Measurements from ENCODE around the gene TMTC1. TPM values are rescaled to one million over a fixed set of nuclear protein-coding genes. Genes with fewer than 3 reads are reported as not detected.

TMTC1 gene
- total RNA-seq (not detected in 2 replicates), polyA plus RNA-seq (not detected in 2 replicates), polyA minus RNA-seq (0.14 TPM in 1 of 2 replicates, not detected in the other)
- 1.5 TPM for total RNA-seq (2013)

DNA sequence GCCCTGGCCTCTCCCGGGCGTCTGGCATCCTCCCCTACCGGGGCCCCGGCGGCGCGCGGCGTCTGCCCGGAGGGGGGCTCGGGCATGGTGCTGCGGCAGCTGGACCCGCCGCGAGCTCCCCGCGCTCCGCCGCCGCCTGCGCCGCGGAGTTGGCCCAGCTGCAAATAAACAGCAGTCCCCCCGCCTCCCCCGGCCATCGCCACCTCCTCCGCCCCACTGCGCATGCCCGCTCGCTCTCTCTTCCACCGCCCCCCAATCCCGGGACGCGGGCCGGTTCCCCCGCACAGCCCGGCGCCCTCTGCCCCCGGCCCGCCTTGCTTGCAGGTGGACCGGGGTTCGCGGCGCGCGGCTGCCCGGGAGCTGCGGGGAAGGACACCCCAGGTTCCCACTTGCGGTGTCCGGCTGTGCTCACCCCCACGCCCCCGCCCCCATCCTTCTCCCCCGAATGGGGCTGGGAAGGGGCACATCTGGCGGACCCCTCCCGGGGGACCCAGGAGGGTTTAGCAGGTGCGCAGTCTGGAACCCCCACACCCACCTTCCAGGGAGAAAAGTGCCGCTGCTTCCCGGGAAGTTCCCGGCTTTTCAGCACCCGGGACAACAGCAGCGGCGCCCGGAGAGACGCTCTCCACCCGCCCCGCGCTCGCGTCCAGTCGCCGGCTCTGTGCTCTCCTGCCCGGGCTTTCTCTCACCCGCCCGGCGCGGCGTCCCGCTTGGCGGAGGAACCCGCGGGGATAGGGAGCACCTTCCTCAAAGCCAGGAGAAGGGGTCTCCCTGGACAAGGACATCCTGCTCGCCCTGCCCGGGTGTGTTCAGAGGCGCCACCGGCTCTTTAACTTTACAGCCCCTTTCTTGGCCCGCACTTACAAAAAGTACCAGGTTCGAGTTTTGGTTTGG lies at the start of gene TMTC1:
TSS of gene TMTC1 (minus strand) at position 170 of the 894 bp plus-strand sequence. CDS start 191 bp downstream, outside the sequence.
- 11% methylated on average over 82 of the region's 87 CpGs for WGBS (ENCODE audit: insufficient coverage)
- H3K4me1 Mint-ChIP-seq = no peaks in the 10 kb centered on the region
- POLR2A ChIA-PET = no interaction called here

DNA sequence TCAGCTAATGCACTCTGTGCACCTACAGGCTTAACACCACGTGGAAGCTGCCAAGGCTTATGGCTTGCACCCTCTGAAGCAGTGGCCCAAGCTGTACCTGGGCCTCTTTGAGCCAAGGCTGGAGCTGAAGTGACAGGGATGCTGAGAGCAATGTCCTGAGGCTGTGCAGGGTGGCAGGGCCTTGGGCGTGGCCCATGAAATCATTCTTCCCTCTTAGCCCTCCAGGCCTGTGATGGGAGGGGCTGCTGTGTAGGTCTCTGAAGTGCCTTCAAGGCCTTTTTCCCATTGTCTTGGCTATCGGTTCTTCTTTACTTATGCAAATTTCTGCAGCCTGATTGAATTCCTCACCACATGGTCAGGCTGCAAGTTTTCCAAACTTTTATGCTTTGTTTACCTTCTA lies 47.4 kb upstream of the TMTC1 start:
- no peak for ATAC-seq (ENCODE audit: low read depth)
- Histone ChIP-seq H3K36me3 (replicated peaks in 1 of 2; ENCODE audit: control extremely low read depth in 1 of 2, control insufficient read depth in 1 of 2, extremely low read depth in 1 of 2, insufficient read depth in 2 of 2, low read length in 1 of 2) (no peaks in the 10 kb centered on the region), H3K27me3 (replicated peaks in 1 of 4; ENCODE audit: control extremely low read depth in 1 of 4, control insufficient read depth in 3 of 4, insufficient read depth in 4 of 4, low read length in 3 of 4) (no peaks in the 10 kb centered on the region), H3K4me3 (ENCODE audit: control extremely low read depth in 1 of 5, extremely low read depth in 1 of 5, insufficient read depth in 1 of 5, low read depth in 2 of 5, low read length in 4 of 5) (no peak overlapping the region), H3K79me2 (ENCODE audit: control insufficient read depth, insufficient read depth, low read length) (no peaks in the 10 kb centered on the region), H3K4me2 (replicated peaks; ENCODE audit: low read depth, low read length, poor library complexity, severe bottlenecking) (no peak overlapping the region), H3K9ac (ENCODE audit: low read length) (no peak overlapping the region), H4K20me1 (ENCODE audit: control insufficient read depth, insufficient read depth, low read length, poor library complexity, severe bottlenecking) (no peaks in the 10 kb centered on the region), H2AFZ (ENCODE audit: insufficient read depth, low read depth, low read length, poor library complexity, severe bottlenecking) (no peak overlapping the region), H3K4me1 (ENCODE audit: control insufficient read depth in 2 of 2, insufficient read depth in 2 of 2, low read length in 2 of 2) (no peaks in the 10 kb centered on the region), H3K27ac (ENCODE audit: low read length in 2 of 2) (no peak overlapping the region), H3K9me3 (ENCODE audit: control extremely low read depth in 1 of 3, control insufficient read depth in 2 of 3, insufficient read depth in 1 of 3, low read length in 2 of 3) (peaks cover 0 to 9% (median 0%) of the 10 kb centered on the region in 3 donors)
- no peak for DNase-seq
- H3K4me3 Mint-ChIP-seq = no peak overlapping the region
- no peaks in the 10 kb centered on the region for H3K4me1 Mint-ChIP-seq
- intact Hi-C loops (cut with micrococcal nuclease) = no loop called here
- WGBS (ENCODE audit: insufficient coverage) = 77% methylated on average over 2 of the region's 3 CpGs
- peaks cover 21% of the 10 kb centered on the region for H3K9me3 Mint-ChIP-seq (ENCODE audit: insufficient read depth)
- H3K27me3 Mint-ChIP-seq = no peaks in the 10 kb centered on the region
- no peak for TF ChIP-seq EZH2 (IDR thresholded peaks at IDR 0.05; ENCODE audit: borderline replicate concordance, insufficient read depth, low read depth, low read length, poor library complexity, severe bottlenecking)
- TF ChIP-seq, protein P1, sequence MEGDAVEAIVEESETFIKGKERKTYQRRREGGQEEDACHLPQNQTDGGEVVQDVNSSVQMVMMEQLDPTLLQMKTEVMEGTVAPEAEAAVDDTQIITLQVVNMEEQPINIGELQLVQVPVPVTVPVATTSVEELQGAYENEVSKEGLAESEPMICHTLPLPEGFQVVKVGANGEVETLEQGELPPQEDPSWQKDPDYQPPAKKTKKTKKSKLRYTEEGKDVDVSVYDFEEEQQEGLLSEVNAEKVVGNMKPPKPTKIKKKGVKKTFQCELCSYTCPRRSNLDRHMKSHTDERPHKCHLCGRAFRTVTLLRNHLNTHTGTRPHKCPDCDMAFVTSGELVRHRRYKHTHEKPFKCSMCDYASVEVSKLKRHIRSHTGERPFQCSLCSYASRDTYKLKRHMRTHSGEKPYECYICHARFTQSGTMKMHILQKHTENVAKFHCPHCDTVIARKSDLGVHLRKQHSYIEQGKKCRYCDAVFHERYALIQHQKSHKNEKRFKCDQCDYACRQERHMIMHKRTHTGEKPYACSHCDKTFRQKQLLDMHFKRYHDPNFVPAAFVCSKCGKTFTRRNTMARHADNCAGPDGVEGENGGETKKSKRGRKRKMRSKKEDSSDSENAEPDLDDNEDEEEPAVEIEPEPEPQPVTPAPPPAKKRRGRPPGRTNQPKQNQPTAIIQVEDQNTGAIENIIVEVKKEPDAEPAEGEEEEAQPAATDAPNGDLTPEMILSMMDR (IDR thresholded peaks at IDR 0.05) = no peak
- no peak overlapping the region for H3K27ac Mint-ChIP-seq
- ChIA-PET CTCF (no interaction called here), POLR2A (no interaction called here)

More for the DNA sequence above, at the start of gene TMTC1:
- no peak for ATAC-seq (ENCODE audit: low read depth)
- Histone ChIP-seq H3K27ac (ENCODE audit: low read length in 2 of 2) (no peak within 1 kb of the TSS), H3K9me3 (ENCODE audit: control extremely low read depth in 1 of 3, control insufficient read depth in 2 of 3, insufficient read depth in 1 of 3, low read length in 2 of 3) (peaks cover 0 to 8% (median 0%) of the 10 kb centered on the region in 3 donors), H2AFZ (ENCODE audit: insufficient read depth, low read depth, low read length, poor library complexity, severe bottlenecking) (peak within 1 kb of the TSS; percentile 16), H3K27me3 (replicated peaks in 1 of 4; ENCODE audit: control extremely low read depth in 1 of 4, control insufficient read depth in 3 of 4, insufficient read depth in 4 of 4, low read length in 3 of 4) (peaks cover 0 to 27% (median 10%) of the 10 kb centered on the region in 4 experiments), H3K4me2 (replicated peaks; ENCODE audit: low read depth, low read length, poor library complexity, severe bottlenecking) (peak within 1 kb of the TSS; percentile 19), H3K36me3 (replicated peaks in 1 of 2; ENCODE audit: control extremely low read depth in 1 of 2, control insufficient read depth in 1 of 2, extremely low read depth in 1 of 2, insufficient read depth in 2 of 2, low read length in 1 of 2) (no peaks in the 10 kb centered on the region), H3K4me3 (ENCODE audit: control extremely low read depth in 1 of 5, extremely low read depth in 1 of 5, insufficient read depth in 1 of 5, low read depth in 2 of 5, low read length in 4 of 5) (no peak within 1 kb of the TSS), H3K9ac (ENCODE audit: low read length) (no peak within 1 kb of the TSS), H4K20me1 (ENCODE audit: control insufficient read depth, insufficient read depth, low read length, poor library complexity, severe bottlenecking) (no peaks in the 10 kb centered on the region), H3K4me1 (ENCODE audit: control insufficient read depth in 2 of 2, insufficient read depth in 2 of 2, low read length in 2 of 2) (peaks cover 0 to 8% of the 10 kb centered on the region in 2 donors), H3K79me2 (ENCODE audit: control insufficient read depth, insufficient read depth, low read length) (no peaks in the 10 kb centered on the region)
- H3K4me3 Mint-ChIP-seq = no peak within 1 kb of the TSS
- CTCF ChIA-PET = no interaction called here
- no peak within 1 kb of the TSS for H3K27ac Mint-ChIP-seq
- intact Hi-C loops (cut with micrococcal nuclease) = no loop called here
- peaks cover 27% of the 10 kb centered on the region for H3K27me3 Mint-ChIP-seq
- peaks cover 3% of the 10 kb centered on the region for H3K9me3 Mint-ChIP-seq (ENCODE audit: insufficient read depth)
- TF ChIP-seq, protein P1 (IDR thresholded peaks at IDR 0.05) = no peak
- no peak for DNase-seq

Data from B cell (primary cell).